NCI-H146 treated with DMSO at 0.1 percent for 48 hours (cell line): ENCODE data around the gene YJEFN3.

ENCODE experiments used
- DNase-seq: peaks from one replicate; lab custom pipeline; 2025; ENCODE audit not compliant: unreplicated experiment; lab: John Stamatoyannopoulos, UW

Gene YJEFN3

GRCh38 chr19:19579533-19580361, 51.0 kb downstream of the YJEFN3 start:
- no peak for DNase-seq

GRCh38 chr19:19580418-19580817, 51.7 kb downstream of the YJEFN3 start:
- DNase-seq = no peak

GRCh38 chr19:19581391-19581790, 52.7 kb downstream of the YJEFN3 start:
- no peak for DNase-seq

- no peak for DNase-seq
Measured at GRCh38 chr19:19582471-19582870, 53.8 kb downstream of the YJEFN3 start.

- no peak for DNase-seq
Measured at GRCh38 chr19:19584356-19584755, 55.6 kb downstream of the YJEFN3 start.
